A549 (cell line): ENCODE results near the gene GRIP1. TPM values are rescaled to one million over a fixed set of nuclear protein-coding genes. Genes with fewer than 3 reads are reported as not detected.

Experiments
- ATAC-seq, 2 experiments: fragments of 200-7000 bp in 1 of 2; fragments of >200 bp in 1 of 2; cut with Nextera tagmentation in 1 of 2; cut with Tn5 transposase in 1 of 2; 3 replicates each; pipeline versions ENCODE4 v1.8.0 to v1.9.1; 2018 to 2020; ENCODE audit warnings: mild to moderate bottlenecking in 1 of 2, moderate library complexity in 1 of 2
- CTCF ChIA-PET: fragments of 300-600 bp; sonication (Branson Sonifier 250); formaldehyde crosslinking; extraction: SDS; loops from one replicate; lab custom pipeline; 2021; ENCODE audit warnings: antibody characterized with exemption, inconsistent platforms; lab: Yijun Ruan, JAX
- POLR2A ChIA-PET: fragments of 350-600 bp; formaldehyde crosslinking; extraction: SDS; loops from one replicate; lab custom pipeline; 2021; ENCODE audit warnings: antibody characterized with exemption, inconsistent platforms; lab: Yijun Ruan, JAX
- DNase-seq, 2 experiments: peaks; one replicate each; pipeline versions ENCODE4 v3.0.0 to v3.0.0-alpha.2; 2011 to 2016; ENCODE audit warnings: low read depth in 1 of 2, low spot score in 1 of 2
- FAIRE-seq: peaks from 2 replicates; lab custom pipeline; 2011; peaks lifted over from hg19 to GRCh38; lab: Jason Lieb, UNC
- H3K27ac ChIP-seq, 2 experiments: fragments of >200 bp; sonication (Bioruptor Twin); formaldehyde crosslinking; 3 replicates each; pipeline ENCODE4 v1.5.1; 2016 to 2017
- H3K4me1 ChIP-seq: fragments of >200 bp; sonication (Bioruptor Twin); formaldehyde crosslinking; 3 replicates; pipeline ENCODE4 v1.6.1; 2016
- H3K4me2 ChIP-seq: fragments of >200 bp; sonication (Bioruptor Twin); formaldehyde crosslinking; 3 replicates; pipeline ENCODE4 v1.6.1; 2016
- H3K4me3 ChIP-seq: fragments of >200 bp; sonication (Bioruptor Twin); formaldehyde crosslinking; 3 replicates; pipeline ENCODE4 v1.5.1; 2016
- H3K9me3 ChIP-seq: fragments of >200 bp; sonication (Bioruptor Twin); formaldehyde crosslinking; 3 replicates; pipeline ENCODE4 v1.6.1; 2016
- CEBPB ChIP-seq, 2 experiments: fragments of >200 bp in 1 of 2; sonication (Bioruptor Twin) in 1 of 2; formaldehyde crosslinking in 1 of 2; IDR thresholded peaks; 2 replicates each; pipeline ENCODE4 v1.6.1; 2012 to 2016
- CTCF ChIP-seq: fragments of >200 bp; sonication (Bioruptor Twin); formaldehyde crosslinking; IDR thresholded peaks from 3 replicates; pipeline ENCODE4 v1.5.1; 2016
- EHF ChIP-seq: fragments of 250-450 bp; sonication (Bioruptor Pico); IDR thresholded peaks from 2 replicates; pipeline ENCODE4 v1.5.0; 2020; ENCODE audit warnings: mild to moderate bottlenecking
- ESRRA ChIP-seq: fragments of 150-350 bp; IDR thresholded peaks from 2 replicates; pipeline ENCODE4 v1.6.1; 2014; ENCODE audit warnings: mild to moderate bottlenecking, low read length, borderline replicate concordance
- FOSL2 ChIP-seq, 2 experiments: fragments of 450-650 bp in 1 of 2; fragments of >200 bp in 1 of 2; sonication (Bioruptor Twin) in 1 of 2; formaldehyde crosslinking; IDR thresholded peaks; 2 replicates each; pipeline versions ENCODE4 v1.5.0 to v1.6.1; 2016 to 2020; ENCODE audit warnings: mild to moderate bottlenecking in 1 of 2, moderate library complexity in 1 of 2
- FOXS1 ChIP-seq: fragments of 250-450 bp; sonication (Bioruptor Pico); IDR thresholded peaks from 2 replicates; pipeline ENCODE4 v1.5.0; 2020; ENCODE audit warnings: mild to moderate bottlenecking, moderate library complexity
- HES2 ChIP-seq: fragments of >200 bp; sonication (Bioruptor Twin); formaldehyde crosslinking; IDR thresholded peaks from 2 replicates; pipeline ENCODE4 v1.6.1; 2016
- HEYL ChIP-seq: fragments of 250-450 bp; sonication (Bioruptor Pico); IDR thresholded peaks from 2 replicates; pipeline ENCODE4 v1.8.0; 2021; ENCODE audit warnings: mild to moderate bottlenecking, moderate library complexity
- HMGXB4 ChIP-seq: fragments of 250-450 bp; sonication (Bioruptor Pico); IDR thresholded peaks from 2 replicates; pipeline ENCODE4 v1.5.0; 2021; ENCODE audit warnings: mild to moderate bottlenecking, moderate library complexity, borderline replicate concordance
- HOXA7 ChIP-seq: fragments of 250-450 bp; sonication (Bioruptor Pico); IDR thresholded peaks from 2 replicates; pipeline ENCODE4 v1.5.0; 2020; ENCODE audit warnings: mild to moderate bottlenecking, moderate library complexity
- JUN ChIP-seq, 2 experiments: fragments of >200 bp; sonication (Bioruptor Twin); formaldehyde crosslinking; IDR thresholded peaks; 2 replicates in 1 of 2; 3 replicates in 1 of 2; pipeline ENCODE4 v1.6.1; 2016 to 2017
- KDM5A ChIP-seq: fragments of 200-600 bp; sonication (generic); IDR thresholded peaks from 2 replicates; pipeline ENCODE4 v1.6.1; 2016; ENCODE audit warnings: antibody characterized with exemption, mild to moderate bottlenecking
- MYC ChIP-seq: IDR thresholded peaks from 2 replicates; pipeline ENCODE4 v1.6.1; 2012; ENCODE audit warnings: mild to moderate bottlenecking, inconsistent platforms, low read length, improper control_type of control experiment, borderline replicate concordance
- NFE2L2 ChIP-seq: fragments of 150-350 bp; conservative IDR thresholded peaks from 2 replicates; pipeline ENCODE4 v1.6.1; 2014; ENCODE audit warnings: low read length
- NPAS2 ChIP-seq: fragments of 250-450 bp; sonication (Bioruptor Pico); IDR thresholded peaks from 2 replicates; pipeline ENCODE4 v1.8.0; 2022; ENCODE audit warnings: mild to moderate bottlenecking, moderate library complexity, borderline replicate concordance
- PHF8 ChIP-seq: fragments of 200-600 bp; sonication (generic); IDR thresholded peaks from 2 replicates; pipeline ENCODE4 v1.6.1; 2016; ENCODE audit warnings: low read depth, mild to moderate bottlenecking, antibody characterized with exemption, moderate library complexity, borderline replicate concordance
- POLR2AphosphoS2 ChIP-seq: conservative IDR thresholded peaks from 2 replicates; pipeline ENCODE4 v1.6.1; 2012; ENCODE audit warnings: low read length, improper control_type of control experiment, inconsistent platforms
- RARB ChIP-seq: fragments of 250-450 bp; sonication (Bioruptor Pico); IDR thresholded peaks from 2 replicates; pipeline ENCODE4 v1.8.0; 2021; ENCODE audit warnings: mild to moderate bottlenecking, moderate library complexity
- REST ChIP-seq: fragments of 200-600 bp; sonication (generic); IDR thresholded peaks from 2 replicates; pipeline ENCODE4 v1.6.1; 2016; ENCODE audit warnings: antibody characterized with exemption, mild to moderate bottlenecking, moderate library complexity
- SMC3 ChIP-seq: fragments of >200 bp; sonication (Bioruptor Twin); formaldehyde crosslinking; IDR thresholded peaks from 3 replicates; pipeline ENCODE4 v1.6.1; 2018; ENCODE audit warnings: inconsistent platforms
- TFCP2L1 ChIP-seq: fragments of 250-450 bp; sonication (Bioruptor Pico); IDR thresholded peaks from 2 replicates; pipeline ENCODE4 v1.5.0; 2021; ENCODE audit warnings: mild to moderate bottlenecking
- ZSCAN20 ChIP-seq: fragments of 250-450 bp; sonication (Bioruptor Pico); IDR thresholded peaks from 2 replicates; pipeline ENCODE4 v1.8.0; 2022; ENCODE audit warnings: mild to moderate bottlenecking, moderate library complexity
- WGBS: methylation state at CpG from one replicate; pipeline ENCODE4 v1.1.6; 2017; ENCODE audit errors: missing lambda C conversion rate; 5-methylcytosine and 5-hydroxymethylcytosine counted together
- polyA plus RNA-seq, 4 experiments: library from polyadenylated mRNA; depleted of rRNA in 3 of 4; stranded (reverse); fragments of >200 nt; fragmentation: RNase III in 1 of 4; extraction: RNeasy Plus Mini Kit Qiagen cat#74134 plus additional on column Dnase treatment in 1 of 4; gene quantifications; 2 replicates in 3 of 4; 3 replicates in 1 of 4; pipeline ENCODE4 v1.2.3, GENCODE V29; 2011 to 2017

Gene GRIP1
- polyA plus RNA-seq, 2 of the 4 experiments (the other 2 are of a cell fraction), result 4.6 to 5.8 TPM

GRCh38 chr12:66496595-66496994 lies 182.3 kb downstream of the GRIP1 start:
- FAIRE-seq (no peak), ATAC-seq (no peak), DNase-seq (no peak)
- ChIA-PET POLR2A (no interaction called here), CTCF (no interaction called here)
- H3K4me3 ChIP-seq, result no peak overlapping the region
- no peak overlapping the region for H3K27ac ChIP-seq
- 7% methylated on average over 1 of the region's 1 CpG for WGBS
- H3K4me2 ChIP-seq, result no peak overlapping the region
- H3K4me1 ChIP-seq, result no peaks in the 10 kb centered on the region
- TF ChIP-seq POLR2AphosphoS2, result no peak
- no peak for TF ChIP-seq ZSCAN20 (CRISPR knock-in tag)
- no peak for TF ChIP-seq NFE2L2
- TF ChIP-seq CTCF, result no peak
- no peak for TF ChIP-seq RARB (CRISPR knock-in tag)
- no peak for TF ChIP-seq SMC3
- TF ChIP-seq ESRRA, result no peak
- no peak for TF ChIP-seq HOXA7 (CRISPR knock-in tag)
- no peak for TF ChIP-seq JUN (IDR thresholded peaks at IDR 0.05)
- no peak for TF ChIP-seq NPAS2 (CRISPR knock-in tag)
- TF ChIP-seq TFCP2L1 (CRISPR knock-in tag), result no peak
- TF ChIP-seq CEBPB (IDR thresholded peaks at IDR 0.05), result no peak
- TF ChIP-seq FOXS1, result no peak
- TF ChIP-seq KDM5A, result no peak
- no peak for TF ChIP-seq PHF8
- no peak for TF ChIP-seq HEYL
- TF ChIP-seq REST, result no peak
- no peak for TF ChIP-seq EHF (CRISPR knock-in tag)
- TF ChIP-seq HES2, result no peak
- H3K9me3 ChIP-seq, result no peaks in the 10 kb centered on the region

- no peaks in the 10 kb centered on the region for H3K4me1 ChIP-seq
- ChIA-PET POLR2A (no interaction called here), CTCF (no interaction called here)
- H3K27ac ChIP-seq, result no peak overlapping the region
- no peak overlapping the region for H3K4me2 ChIP-seq
- TF ChIP-seq RARB (CRISPR knock-in tag) (no peak), FOXS1 (no peak), MYC (no peak), ZSCAN20 (CRISPR knock-in tag) (no peak), FOSL2 (IDR thresholded peaks at IDR 0.05) (no peak), FOSL2 (CRISPR knock-in tag; IDR thresholded peaks at IDR 0.05) (no peak), HMGXB4 (CRISPR knock-in tag) (no peak), REST (no peak)
- ATAC-seq (no peak), FAIRE-seq (no peak), DNase-seq (no peak)
- no peak overlapping the region for H3K4me3 ChIP-seq
- H3K9me3 ChIP-seq, result no peaks in the 10 kb centered on the region
- WGBS, result 77% methylated on average over 14 of the region's 14 CpGs
Measured at GRCh38 chr12:66495709-66496108, 183.2 kb downstream of the GRIP1 start.
